T-helper 1 cell treated with Interleukin-12 subunit alpha and Interleukin-12 subunit beta and Interleukin-4 antibody, amounts not matched to agents 30 ng/mL and 1 ng/mL, for 36 hours (primary cell): ENCODE data around the gene CLCN4. TPM values are rescaled to one million over a fixed set of nuclear protein-coding genes. Genes with fewer than 3 reads are reported as not detected.

ENCODE experiments used
- intact Hi-C: fragments of 100-400 bp; cut with micrococcal nuclease; formaldehyde crosslinking; loops from one replicate; pipeline ENCODE4 v1.15.1; 2024
- total RNA-seq: library from RNA; stranded (reverse); gene quantifications from 2 replicates; pipeline ENCODE4 v1.2.3, GENCODE V29; 2022

Gene CLCN4
- total RNA-seq: not detected in 2 replicates

DNA sequence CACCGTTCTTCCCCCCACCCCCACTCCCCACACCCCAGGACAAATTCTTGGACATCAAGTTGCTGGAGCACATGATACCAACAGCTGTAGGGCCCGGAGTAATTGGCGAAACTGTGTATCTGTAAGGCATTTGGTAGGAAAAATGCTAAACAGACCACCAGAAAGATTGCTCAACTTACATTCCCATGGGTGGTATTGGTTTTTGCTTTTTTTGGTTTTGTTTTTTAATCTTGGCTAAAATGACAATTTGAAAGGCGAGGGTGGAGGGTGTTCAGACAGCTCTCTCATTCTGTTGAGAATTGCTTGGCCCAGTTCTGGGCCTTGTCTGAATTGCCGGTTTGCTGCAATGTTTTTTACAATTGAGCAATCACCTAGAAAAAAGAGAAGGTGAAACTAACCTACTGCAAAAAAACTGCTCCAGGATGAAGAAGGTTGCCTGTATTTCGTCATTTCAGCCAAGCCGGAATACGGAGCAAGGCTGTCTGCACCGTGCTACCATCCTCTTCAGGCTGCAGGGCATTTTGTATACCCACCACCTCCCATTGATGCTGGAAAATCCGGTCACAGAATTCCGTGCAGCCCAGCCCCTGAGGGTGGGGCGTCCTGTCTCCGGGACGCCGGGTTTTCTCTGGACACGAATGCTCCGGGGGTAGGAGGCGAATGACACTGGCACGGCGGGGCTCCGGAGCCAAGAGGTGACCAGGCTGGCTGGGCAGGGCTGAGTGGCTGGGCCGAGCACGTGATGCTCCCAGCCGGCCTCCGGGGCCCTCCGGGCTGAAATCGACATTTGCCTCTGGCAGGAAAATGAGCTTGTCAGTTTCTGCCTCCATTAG is at the start of gene CLCN4:
Gene CLCN4 (plus strand): TSS at position 777 of the 833 bp plus-strand sequence. CDS start 28,058 bp downstream, outside the sequence.
- intact Hi-C loops: no loop called here

DNA sequence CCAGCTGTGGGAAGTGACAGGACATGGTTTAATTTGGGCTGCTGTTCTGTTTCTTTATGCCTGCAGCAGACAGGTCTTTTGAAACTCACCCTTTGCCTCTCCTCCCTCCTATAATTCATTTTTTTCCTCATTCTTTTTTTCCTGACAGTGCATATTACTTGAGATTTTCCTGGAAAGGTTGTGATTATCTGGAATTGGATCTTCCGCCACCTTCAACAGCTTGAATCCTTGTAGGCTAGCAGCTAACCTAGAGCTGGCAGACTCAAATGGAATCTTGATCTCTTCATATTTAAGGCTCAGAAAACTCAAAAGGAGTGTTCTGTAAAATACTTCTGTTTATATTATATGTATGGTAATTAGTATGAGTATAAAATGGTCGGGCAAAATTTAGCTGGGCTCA is 49.3 kb upstream of the CLCN4 start:
- intact Hi-C loops: loop anchor here (1.0 to 2.0 kb wide), 2 partner anchors 9 to 25 kb away; no protein-coding TSS in a partner anchor

DNA sequence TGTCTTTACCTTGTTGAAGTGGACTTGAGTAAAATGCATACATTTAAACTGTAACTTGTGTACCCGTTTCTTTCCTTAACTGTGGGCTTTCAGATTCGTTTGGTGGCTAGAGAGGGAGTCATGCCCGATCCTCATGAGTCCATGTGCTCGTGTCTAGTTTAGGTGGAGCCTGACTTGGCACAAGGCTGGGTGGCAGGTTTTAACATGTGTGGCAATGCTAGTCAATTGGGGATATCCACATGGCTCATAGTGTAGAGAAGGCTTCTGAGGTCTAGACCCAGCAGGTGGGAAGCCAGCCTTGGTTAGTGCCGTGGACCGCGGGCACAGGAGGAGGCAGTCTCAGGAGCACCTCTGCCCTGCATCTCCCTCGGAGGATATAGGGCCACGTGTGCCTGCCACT is 48.5 kb upstream of the CLCN4 start:
- intact Hi-C loops: no loop called here

DNA sequence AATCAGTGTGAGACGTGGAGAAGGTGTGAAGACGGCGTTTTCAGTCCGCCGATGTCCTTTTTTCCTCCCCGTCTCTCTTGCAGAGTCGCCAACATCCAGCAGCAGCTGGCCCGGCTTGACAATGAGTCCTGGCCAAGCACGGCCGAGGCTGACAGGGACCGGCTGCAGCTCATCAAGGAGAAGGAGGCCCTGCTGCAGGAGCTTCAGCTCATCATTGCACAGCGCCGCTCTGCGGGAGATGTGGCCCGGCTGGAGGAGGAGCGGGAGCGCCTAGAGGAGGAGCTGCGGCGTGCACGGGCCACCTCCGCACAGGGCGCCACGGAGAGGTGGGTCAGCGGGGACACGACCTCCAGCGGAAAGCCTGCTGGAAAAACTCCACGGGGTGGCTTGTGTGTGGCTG is 47.1 kb upstream of the CLCN4 start:
- intact Hi-C loops: loop anchor here (10.0 kb wide), 2 partner anchors 435 to 765 kb away; no protein-coding TSS in a partner anchor

DNA sequence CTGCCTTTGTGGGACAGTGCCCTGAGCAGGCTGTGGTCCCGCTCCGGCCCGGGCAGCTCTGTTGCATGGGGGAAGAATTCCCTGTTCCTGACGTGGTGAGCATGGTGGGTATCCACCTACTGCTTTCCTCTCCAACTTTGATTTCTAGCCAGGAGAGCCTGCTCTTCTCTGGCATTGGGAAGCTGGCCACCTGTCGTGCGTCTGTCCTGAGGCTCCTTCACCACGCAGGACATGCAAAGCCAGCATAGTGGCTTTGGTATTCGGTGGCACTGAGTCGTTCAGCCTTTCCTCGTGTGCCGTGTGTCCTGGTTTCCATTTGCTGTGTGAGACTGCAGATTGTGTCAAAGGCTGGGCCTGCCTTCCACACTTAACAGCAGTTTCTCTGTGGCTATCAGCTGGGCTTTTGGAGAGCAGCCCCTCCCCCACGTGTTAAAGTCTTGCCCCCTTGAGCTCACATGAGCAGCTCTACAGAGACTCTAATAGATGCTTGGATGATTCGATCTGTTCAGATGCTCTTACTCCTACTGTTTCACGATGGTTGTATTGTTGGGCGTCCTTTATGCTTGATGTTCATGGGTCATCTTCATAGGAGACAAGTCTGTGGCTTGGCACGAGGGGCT is 46.3 kb upstream of the CLCN4 start:
- intact Hi-C loops: loop anchor here (10.0 kb wide), 2 partner anchors 436 to 766 kb away; no protein-coding TSS in a partner anchor

DNA sequence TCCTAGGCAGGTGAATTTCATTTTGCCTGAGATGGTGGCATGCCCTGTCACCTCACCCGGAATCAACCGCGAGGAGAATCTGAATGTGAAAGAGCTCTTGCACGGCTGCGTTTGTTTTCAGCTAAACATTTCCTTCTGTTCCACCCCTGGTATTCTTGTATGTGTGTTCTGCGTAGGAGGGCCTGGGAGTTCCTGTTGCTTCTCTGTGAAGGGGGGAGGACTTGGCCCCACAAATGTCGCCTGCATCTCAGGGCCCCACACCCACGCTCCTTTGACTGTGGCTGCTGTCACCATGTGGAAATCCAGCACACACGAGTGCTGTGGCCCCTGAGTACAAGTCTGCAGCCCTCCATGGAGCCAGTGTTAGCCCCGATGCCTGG is 45.8 kb upstream of the CLCN4 start:
- intact Hi-C loops: loop anchor here (1.0 to 10.0 kb wide), 4 partner anchors 13 to 766 kb away; no protein-coding TSS in a partner anchor

DNA sequence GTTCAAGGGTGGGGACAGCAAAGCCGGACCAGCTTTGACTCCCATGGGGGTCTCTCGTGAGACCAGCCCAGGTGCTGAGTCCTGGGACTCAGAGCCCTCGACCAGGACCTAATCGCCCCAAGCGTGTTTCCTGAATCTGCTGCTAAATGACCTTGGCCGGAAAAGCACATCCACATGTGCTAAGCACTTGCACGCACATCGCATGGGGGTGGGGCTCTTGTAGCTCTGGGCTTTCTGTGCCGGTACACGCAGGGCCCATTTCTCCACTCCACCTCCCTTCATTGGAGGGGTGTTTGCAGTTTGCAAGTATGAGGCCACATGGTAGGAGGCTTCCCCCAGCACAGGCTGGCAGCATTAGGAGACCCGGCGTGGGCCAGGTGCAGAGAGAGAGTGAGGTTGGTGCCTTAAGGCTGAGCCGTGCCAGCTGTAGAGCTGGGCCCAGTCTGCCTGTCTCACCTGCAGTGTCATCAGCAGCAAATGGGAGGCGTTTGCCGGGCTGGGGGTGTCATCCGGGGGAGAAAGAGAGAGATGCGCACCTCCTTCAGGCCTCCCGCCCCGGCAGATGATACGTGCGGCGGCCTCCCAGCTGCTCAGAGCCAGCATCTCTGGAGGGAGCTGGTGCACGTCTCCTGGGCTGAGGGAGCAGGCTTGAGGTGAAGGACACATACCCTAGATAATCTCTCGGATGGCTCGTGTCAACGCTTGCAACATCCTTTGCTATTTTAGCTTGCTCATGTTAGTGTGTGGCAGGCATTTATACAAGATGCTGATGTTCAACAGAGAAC is 45.2 kb upstream of the CLCN4 start:
- intact Hi-C loops: loop anchor here (1.0 to 10.0 kb wide), 4 partner anchors 13 to 767 kb away; no protein-coding TSS in a partner anchor

DNA sequence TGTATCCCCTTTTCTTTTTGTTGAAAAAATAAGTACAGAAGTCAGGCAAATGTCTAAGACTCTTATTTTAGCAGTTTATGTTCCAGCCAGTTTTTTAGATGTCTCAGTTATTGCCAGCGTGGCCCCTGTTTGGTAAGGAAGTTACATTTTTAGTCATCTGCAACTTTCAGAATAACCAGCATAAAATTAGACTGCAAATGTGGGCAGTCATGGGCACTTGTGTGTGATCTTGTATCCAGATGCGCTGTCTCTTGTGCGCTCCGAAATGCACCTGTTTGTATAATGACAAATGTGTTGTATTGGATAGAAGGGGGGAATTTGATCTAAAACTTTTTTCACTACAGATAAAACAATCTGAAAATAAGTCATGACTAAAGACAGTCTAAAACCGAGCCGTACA is 44.3 kb upstream of the CLCN4 start:
- intact Hi-C loops: loop anchor here (10.0 kb wide), 2 partner anchors 438 to 768 kb away; no protein-coding TSS in a partner anchor

DNA sequence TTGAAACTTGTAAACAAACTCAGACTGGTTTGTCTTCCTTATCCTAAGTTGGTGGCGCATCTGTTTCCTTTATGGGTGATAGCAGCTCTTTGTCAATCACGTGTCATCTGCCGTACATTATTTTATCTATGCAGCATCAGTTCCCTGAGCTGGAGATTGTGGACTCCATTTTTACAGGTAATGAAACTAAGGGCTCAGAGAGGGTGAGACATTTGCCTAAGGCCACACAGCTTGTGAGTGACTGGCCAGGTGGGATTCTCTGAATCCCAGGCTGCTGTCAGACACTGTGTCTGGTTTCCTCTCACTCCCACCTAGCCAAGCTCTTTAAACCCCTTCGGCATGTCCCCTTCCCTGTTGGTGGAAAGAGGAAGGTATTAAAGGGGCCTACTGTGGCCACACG is 41.7 kb upstream of the CLCN4 start:
- intact Hi-C loops: loop anchor here (10.0 kb wide), 2 partner anchors 440 to 770 kb away; no protein-coding TSS in a partner anchor

DNA sequence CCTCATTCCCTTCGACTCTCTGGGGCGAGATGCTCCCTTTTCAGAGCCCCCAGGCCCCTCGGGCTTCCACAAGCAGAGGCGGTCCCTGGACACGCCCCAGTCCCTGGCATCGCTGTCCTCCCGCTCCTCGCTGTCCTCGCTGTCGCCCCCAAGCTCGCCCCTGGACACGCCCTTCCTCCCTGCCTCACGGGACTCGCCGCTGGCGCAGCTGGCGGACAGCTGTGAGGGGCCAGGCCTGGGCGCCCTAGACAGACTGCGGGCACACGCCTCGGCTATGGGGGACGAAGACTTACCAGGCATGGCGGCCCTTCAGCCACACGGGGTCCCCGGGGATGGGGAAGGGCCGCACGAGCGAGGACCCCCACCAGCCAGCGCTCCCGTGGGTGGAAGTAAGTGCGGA is 39.5 kb upstream of the CLCN4 start:
- intact Hi-C loops: loop anchor here (10.0 kb wide), 2 partner anchors 442 to 772 kb away; no protein-coding TSS in a partner anchor

DNA sequence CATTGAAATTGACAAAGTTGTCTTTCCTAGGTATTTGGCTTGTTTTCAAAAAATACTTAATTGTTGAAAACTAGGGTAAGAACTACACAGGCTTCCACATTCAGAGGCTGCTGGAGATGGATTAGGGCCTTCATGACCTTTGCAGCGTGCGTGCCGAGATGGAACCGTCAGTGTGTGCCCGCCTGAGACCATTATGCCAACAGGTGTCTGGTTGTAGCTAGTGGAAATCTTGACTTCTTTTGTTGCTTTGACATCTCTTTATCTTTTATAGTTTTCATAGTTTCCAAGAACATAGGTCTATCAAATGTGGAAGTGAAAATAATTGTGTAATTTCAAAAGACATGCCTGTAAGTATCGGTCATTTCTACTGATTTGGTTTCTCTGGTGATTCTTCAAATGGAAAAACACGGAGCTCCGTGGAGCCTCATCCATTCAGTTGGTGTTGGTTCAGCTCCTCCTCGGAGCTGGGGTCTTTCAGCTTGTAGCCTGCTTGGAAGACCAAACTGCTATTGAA is 38.9 kb upstream of the CLCN4 start:
- intact Hi-C loops: loop anchor here (2.0 to 10.0 kb wide), 5 partner anchors 19 to 773 kb away; no protein-coding TSS in a partner anchor

DNA sequence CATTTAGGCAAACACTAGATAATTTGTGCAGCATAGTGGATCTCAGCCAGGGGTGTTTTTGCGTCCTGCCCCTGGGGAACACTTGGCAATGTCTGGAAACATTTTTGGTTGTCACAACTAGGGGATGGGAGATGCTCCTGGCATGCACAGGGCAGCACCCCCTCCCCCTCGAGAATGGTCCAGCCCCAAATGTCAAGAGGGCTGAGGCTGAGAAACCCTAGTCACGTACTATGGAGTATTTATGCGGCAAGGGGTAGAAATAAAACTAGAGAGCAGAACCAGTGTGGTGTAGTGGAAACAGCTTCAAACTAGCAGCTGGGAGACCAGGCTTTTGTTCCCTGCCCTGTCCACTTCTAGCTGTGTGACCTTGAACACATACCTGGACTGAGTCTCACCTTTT is 38.2 kb upstream of the CLCN4 start:
- intact Hi-C loops: loop anchor here (2.0 to 10.0 kb wide), 5 partner anchors 20 to 774 kb away; no protein-coding TSS in a partner anchor

DNA sequence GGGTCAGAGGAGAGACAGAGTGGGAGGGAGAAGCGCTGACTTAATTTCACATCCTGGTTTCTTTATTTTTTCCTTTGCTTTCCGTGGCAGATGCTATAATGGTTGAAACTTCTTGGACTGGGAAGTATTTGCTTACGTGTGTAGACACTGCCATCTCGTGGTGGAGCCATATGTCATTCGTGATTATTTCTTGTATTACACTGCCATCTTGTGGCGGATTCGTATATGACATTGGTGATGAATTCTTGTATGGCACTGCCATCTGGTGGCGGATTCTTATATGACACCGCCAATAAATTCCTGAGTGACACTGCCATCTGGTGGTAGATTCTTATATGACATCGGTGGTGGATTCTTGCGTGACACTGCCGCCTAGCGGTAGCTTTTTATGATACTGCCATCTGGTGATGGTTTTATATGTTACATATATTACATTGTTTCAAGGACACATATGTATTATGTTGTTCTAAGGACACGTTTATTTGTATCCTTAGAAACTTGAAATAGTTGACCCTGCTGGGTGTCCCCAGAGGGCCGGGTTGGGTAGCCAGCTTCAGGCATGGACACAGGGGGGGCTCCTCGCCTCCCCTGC is 37.3 kb upstream of the CLCN4 start:
- intact Hi-C loops: loop anchor here (1.0 to 10.0 kb wide), 12 partner anchors 21 to 992 kb away; partner anchors contain the start of gene HCCS

DNA sequence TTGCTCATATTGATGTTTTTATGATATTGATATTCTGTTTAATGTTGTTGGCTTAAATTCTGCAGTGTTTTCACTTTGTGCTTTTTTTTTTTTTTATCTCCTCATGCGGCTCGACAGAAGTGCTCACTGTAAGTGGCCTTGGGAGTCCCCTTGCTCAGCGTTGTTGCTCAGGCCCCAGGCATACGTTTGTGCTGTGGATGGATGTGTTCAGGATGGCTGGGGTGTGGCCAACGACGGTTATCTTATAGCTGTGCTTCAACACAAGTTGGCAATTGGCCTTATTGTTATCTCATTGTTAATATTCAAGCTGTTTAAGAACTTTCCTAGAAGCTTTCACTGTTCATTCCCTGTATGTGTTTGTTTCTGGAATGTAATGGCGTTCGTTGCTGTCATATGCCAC is 36.4 kb upstream of the CLCN4 start:
- intact Hi-C loops: no loop called here

DNA sequence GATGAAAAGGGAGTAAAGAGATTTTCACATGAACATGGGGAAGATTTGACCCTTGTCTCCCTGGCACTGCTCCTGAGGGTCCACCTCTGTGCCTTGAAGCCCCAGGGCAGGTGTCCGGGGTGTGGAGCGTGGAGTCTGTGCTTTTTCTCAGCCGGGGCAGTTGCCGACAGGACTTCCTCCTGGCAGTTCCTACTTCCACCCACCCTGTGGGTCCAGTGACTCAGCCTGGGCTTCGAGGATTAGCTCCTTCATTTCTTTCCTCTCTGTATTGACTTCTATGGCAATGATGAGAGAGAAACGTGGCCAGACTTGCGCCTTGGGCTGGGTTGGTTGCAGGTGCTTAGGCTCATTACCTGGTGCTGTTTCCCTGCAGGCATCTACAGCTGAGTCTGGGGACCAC is 35.9 kb upstream of the CLCN4 start:
- intact Hi-C loops: no loop called here

DNA sequence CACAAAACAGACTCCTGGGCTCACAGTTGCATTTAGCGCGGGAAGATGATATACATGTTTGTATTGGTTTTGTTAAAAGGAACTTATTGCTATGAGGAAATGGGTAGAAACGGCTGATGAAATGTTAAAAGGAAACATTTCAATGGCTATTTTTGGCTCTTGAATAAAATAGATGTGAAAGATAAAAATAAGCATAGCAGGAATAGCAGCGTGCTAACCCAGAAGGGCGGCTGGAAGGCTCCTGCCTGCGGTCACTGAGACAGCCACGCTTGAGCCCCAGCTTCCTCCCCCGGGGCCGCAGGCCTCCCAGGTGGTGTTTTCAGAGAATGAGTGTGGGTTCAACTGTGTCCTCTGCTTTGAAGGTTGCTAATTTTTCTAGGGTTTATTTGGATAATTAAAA is 35.0 kb upstream of the CLCN4 start:
- intact Hi-C loops: no loop called here

DNA sequence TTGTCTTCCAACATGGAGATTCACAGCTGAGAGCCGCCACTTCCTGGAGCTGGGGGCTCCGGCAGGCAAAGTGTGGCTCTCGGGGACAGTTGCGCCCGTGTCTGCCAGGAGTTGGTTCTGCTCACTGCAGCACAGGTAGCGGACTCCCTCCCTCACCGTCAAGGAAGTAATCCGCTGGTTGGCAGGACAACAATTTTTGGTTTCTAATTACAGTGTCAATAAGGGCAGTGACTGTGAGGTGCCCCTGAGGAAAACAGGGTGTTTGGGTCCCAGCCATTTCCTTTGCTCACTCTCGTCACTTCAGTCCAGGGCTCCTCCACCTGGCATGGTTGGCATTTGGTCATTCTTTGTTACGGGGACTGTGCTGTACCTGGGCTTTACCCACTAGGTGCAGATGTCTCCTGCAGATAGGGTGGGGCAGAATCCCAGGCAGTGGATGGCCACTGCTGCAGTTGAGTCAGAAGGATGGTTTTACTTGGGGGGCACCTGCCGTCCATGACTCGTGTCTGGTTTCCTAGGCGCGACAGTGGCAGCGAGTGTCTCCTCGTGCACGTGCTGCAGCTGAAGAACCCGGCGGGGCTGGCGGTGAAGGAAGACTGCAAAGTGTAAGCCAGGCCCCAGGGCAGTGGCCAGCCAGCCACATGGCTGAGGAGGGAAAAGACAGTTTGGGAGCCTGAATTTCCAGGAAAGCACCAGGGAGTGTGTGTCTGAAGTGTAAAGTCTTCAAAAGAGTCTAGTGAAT is 32.1 kb upstream of the CLCN4 start:
- intact Hi-C loops: no loop called here

DNA sequence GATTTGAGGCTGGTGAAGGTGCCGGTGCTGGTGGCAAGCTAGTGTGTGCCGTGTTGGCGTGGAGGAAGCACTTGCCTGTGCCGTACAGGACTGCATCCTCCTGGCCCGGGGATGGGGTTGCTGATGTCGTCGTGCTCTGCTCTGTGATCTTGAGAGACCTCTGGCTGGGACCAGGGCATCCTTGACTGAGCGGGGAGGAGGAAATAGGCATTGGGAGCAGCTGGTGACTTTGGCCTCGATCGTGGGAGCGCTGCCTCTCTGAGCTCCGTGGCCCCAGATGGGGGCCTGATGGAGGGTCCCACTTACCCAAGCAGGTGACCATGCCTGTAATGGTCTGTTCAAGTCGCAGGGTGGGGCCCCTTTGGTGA is 31.5 kb upstream of the CLCN4 start:
- intact Hi-C loops: no loop called here

DNA sequence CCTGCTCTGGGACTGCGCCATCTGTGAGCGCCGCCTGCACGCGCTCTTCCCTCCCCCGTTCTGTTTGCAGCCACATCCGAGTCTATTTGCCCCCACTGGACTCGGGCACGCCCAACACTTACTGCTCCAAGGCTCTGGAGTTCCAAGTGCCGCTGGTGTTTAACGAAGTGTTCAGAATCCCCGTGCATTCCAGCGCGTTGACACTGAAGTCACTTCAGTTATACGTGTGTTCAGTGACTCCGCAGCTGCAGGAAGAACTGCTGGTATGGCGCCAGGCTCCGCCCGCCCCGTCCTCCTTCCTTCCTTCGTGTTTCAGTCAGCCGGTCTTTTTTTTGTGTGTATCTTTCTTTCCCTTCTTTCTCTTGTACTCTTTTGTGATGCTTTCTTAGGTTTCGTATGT is 30.7 kb upstream of the CLCN4 start:
- intact Hi-C loops: no loop called here

DNA sequence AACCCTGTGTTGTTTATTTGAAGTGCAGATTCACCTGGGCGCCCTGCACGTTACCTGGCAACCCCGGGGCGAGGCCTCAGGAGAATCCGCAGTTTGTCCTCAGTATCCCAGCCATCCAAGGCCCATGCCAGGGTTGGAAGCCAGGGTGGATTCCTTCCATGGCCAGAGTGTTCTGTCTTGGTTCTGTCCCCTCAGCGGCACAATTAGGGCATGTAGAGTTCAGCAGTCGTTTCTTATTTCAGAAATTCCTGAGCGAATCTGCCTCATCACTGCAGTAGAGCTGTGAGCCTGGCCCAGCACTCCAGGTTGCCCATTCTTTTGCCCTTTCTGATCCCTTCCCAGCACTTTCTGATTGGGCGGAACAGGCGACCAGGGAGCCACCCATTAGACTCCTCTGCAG is 29.9 kb upstream of the CLCN4 start:
- intact Hi-C loops: no loop called here
